ENCODE data around the gene SLC13A3.

SLC13A3 gene

DNA sequence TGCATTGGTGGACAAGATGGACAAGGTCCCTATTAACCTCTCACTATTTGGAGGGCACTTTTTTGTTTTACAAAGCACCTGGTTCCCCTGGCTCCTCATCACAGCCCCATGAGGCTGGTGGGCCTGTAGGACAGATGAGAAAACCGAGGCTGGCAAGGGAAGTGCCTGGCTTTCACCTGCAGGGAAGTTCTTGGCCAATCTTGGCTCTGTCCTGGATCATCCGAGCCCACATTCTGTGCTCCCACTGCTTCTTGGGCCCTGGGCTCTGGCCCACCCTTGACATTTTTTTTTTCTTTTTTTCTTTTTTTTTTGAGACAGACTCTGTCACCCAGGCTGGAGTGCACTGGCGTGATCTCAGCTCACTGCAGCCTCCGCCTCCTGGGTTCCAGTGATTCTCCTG is 14.7 kb downstream of the SLC13A3 start:
- no peak for DNase-seq (ENCODE audit: low read depth)

DNA sequence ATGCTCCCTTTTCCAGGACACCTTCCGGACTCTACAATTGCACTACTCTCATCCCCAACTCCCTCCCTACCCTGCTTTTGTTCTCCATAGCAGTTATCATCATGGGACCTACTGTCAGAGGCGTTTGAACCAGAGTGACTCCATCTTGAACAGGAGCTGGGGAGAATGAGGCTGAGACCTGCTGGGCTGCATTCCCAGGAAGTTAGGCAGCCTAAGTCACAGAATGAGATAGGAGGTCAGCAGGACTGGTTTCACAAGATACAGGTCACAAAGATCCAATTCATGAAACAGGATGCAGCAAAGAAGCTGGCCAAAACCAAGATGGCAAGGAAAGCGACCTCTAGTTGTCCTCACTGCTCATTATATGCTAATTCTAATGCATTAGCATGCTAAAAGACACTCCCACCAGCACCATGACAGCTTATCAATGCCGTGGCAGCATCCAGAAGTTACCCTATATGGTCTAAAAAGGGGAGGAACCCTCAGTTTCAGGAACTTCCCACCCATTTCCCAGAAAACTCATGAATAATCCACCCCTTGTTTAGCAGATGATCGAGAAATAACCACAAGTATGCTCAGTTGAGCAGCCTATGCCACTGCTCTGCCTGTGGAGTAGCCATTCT is 15.6 kb downstream of the SLC13A3 start:
- no peak for DNase-seq (ENCODE audit: low read depth)

DNA sequence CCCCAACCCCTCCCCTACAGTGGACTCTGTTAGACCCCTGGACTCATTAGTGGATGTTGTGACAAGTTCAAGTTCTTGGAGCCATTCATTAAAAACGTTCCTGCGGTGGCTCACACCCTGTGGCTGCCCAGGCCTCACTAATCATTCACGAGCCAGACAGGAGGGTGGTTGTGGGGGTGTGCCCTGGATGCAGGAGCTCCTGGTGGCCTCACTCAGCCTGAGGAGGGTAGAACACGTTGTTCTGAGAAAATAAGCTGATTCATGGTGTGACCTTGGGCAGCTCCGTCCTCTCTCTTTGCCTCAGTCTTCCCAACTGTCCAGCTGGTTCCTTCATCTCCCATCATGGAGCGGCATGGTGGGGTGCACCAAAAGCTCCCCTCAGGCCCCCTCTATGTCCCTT is 16.7 kb downstream of the SLC13A3 start:
- no peak for DNase-seq (ENCODE audit: low read depth)

DNA sequence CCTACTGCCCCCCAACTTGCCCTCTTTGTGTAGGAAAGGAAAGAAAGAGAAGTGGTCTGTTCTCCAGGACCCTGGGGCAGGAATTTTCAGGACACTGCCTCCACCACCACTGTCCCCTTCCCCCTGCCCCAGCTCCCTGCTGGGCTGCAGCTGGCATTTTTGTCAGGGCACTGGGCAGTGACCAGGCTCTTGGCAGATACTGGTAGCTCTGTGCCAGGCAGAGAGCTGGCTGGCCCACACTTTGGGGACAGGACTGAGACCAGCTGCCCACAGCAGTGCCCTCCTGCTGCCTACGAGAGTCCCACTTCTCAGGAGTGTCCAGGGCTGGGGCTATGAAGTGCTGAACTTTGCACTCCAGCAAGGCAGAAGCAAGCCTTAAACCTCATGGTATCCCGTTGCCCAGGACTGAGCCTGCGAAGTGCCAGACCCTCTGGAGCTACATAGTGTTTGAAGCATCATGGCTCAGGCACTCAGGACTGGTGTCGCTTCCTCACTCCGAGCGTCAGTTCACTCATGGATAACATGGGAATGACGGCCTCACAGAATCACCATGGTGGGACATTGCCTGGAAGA is 19.3 kb downstream of the SLC13A3 start:
- DNase-seq (ENCODE audit: low read depth), result no peak

DNA sequence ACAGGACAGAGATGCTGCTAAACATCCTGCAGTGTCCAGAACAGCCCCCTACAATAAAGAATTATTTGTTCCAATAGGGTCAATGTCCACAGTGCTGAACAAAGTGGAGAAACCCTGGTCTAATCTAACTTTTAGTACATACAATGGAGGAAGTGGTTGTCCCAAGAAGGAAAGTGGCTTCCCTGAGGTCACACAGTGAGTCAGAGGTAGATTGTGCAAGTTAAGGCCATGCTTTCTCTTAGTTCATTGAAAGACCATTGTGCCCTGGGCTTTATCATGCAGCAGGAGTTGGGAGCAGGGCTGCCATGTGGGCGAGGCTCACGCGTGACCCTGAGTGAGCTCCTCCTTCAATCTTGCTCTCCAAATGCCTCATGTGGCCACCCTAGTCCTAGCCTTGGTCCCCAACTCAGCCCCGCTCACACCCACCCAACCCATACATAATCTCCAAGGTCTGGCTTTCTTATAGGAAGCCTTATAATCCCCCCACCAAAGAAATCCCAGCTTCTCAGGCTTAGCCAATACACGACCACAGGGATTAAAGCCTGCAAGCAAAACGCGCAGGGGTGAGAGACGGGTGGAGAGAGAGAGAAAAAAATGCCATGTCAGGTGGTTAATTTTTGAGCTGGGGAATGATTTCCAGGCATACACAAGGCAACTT is 19.9 kb downstream of the SLC13A3 start:
- DNase-seq (ENCODE audit: low read depth), result no peak

DNA sequence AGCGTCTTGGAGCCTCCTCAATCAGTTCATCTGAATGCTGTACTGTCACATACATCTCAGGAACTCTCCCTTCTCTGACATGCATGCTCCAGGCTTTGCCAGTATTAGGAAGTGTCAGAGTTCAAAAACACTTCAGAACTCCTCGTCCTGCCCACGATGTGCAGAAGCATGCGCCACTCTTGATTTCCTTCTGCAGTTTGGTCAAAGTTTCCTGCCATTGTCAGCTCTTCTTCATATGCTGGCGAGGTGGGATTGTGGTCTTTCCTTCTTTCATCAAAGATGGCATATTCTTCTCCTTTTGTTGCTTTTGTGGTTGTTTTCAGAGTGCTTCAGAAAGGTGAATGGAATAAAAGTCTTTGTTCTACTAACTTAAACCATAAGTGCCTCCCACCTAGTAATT is 21.0 kb downstream of the SLC13A3 start:
- DNase-seq (ENCODE audit: low read depth), result no peak

DNA sequence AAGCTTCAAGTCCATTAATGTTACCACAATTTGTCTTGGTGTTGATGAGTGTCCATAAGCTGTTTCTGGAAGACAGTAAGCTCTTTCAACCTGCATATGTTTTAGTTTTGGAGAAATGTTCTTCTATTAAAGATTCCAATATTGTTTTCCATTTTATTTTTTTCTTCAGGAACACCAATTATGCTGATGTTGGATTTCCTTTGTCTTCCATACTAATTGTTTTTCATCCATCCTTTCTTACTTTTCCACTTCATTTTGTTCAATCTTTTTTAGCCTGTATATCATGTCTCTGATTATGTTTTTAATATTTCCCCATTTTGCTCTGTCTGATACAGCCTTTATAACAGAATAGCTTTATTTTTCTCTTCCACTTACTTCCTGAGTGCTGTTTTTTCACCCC is 21.9 kb downstream of the SLC13A3 start:
- DNase-seq (ENCODE audit: low read depth), result no peak

DNA sequence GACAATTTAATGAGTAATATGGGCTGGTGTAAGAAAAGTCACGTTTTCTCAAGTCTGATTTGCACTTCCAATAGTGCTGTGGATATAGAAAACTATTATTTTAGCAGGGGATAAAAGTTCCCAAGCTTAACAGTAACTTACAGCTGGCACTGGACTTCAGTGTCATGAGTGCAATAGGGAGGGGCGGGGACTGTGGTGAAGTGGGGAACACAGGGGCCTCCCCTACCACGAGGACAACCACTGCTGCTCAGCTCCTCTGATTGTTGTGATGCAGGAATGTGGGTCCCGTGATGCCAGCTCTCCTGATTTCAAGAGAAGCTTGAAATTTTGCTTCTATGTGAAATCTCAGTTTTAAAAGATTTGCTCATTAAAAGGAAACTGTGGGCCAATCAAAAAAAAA is 24.0 kb downstream of the SLC13A3 start:
- no peak for DNase-seq (ENCODE audit: low read depth)

DNA sequence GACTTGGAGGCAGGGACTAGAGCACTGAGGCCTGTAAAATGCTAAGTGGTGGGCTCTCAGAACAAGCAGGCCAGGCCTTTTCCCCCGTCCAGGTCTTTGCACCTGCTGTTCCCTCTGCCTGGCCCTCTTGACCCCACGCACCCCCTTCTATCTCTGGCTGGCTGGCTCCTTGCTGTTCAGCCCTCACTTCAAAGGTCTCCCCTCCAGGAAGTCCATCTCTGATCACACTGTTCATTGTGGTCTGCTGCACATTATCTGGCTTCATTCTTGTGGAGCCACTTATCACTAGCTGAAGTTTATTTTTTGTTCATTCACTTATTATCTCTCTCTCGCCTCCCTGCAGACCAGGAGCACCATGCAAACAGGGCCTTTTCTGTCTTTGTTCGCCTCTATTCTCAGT is 24.5 kb downstream of the SLC13A3 start:
- DNase-seq (ENCODE audit: low read depth), result no peak

DNA sequence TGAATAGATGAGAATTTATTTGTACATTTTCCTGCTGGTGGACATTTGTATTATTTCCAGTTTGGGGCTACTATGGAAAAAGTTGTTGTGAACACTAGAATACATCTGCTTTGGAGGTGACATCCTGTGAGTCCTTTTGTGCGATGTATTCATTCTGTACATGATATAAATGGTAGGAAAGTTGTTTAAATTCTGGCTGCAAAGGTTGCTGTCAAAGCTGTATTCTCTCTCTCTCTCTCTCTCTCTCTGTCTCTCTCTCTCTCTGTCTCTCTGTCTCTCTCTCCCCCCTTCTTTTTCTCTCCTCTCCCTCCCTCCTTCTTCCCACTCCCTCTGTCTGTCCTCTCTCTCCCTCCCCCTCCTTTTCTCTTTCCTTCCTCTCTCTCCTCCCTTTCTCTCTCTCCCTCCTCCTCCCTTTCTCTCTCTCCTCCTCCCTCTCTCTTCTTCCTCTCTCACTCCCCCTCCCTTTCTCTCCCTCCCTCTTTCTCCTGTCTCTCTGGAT is 25.3 kb downstream of the SLC13A3 start:
- DNase-seq (ENCODE audit: low read depth), result no peak

DNA sequence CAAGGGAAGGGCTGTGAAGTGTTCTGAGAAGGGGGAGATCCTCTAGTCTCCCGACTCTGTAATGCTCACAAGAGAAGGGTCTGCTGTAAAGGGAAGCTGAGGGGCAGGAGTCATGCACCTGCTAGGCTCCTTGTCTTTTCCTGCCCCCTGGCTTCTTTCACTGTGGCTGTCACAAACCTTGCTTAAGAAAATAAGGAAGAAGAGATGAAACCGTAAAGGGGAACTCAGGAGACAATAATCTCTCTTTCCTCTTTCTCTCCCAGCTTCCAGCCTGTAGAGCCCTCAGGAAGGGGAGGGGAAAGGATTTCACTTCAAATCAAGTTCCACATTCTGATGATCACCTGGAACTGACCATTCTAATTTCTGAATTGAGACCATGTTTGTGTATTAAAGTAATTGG is 26.3 kb downstream of the SLC13A3 start:
- no peak for DNase-seq (ENCODE audit: low read depth)

DNA sequence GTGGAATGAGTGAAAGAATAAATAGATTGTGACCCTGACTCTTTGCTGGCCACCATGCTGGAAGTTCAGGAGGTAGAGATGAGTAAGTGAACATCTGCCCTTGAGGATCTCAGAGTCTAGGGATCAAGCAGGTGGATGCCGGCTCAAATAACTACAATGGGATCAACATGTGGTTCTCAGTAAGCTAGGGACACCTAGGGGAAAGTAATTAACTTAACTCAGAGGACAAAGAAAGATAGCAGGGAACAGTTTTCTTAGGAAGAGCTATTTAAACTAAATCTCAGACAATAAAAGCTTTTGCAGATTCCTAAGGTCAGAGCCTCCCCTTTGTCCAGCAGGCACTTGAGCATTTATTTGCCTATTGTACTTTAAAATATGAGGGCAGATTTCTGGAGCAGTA is 29.1 kb downstream of the SLC13A3 start:
- no peak for DNase-seq (ENCODE audit: low read depth)

DNA sequence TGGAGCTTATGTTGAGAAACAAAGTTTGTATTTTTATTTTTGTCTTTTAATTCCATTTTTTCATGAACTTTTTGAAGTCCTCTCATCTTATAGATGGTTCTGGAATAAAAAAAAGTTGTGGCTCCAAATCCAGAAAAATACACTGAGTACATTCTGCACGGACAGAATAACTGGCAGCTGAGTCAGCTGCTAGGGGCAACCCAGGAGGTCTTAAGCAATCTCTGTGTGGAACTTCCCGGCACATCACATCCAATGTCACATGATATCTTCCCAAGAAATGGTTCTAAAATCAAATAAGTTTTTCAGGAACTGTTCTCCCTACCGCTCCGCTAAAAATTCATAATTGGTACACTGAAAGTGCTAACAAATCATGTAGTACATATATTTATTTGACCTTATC is 29.8 kb downstream of the SLC13A3 start:
- DNase-seq (ENCODE audit: low read depth), result no peak

DNA sequence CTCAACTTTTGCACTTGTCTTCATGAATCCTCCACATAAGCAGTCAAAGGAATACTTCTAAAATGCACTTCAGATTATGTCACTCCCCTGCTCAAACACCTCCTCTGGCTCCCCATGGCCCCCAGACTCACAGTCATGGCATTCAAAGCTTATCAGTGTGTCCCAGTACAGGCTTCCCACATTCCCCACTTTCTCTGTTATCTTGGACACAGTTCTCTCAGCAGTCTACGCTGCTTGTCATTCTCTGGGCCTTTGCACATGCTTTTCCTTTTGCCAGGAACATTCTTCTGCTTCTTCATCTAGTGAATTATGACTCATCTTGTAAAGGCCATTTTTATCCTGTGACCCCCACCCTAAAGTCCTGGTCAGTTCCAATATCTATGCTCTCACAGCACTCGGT is 31.8 kb downstream of the SLC13A3 start:
- no peak for DNase-seq (ENCODE audit: low read depth)

DNA sequence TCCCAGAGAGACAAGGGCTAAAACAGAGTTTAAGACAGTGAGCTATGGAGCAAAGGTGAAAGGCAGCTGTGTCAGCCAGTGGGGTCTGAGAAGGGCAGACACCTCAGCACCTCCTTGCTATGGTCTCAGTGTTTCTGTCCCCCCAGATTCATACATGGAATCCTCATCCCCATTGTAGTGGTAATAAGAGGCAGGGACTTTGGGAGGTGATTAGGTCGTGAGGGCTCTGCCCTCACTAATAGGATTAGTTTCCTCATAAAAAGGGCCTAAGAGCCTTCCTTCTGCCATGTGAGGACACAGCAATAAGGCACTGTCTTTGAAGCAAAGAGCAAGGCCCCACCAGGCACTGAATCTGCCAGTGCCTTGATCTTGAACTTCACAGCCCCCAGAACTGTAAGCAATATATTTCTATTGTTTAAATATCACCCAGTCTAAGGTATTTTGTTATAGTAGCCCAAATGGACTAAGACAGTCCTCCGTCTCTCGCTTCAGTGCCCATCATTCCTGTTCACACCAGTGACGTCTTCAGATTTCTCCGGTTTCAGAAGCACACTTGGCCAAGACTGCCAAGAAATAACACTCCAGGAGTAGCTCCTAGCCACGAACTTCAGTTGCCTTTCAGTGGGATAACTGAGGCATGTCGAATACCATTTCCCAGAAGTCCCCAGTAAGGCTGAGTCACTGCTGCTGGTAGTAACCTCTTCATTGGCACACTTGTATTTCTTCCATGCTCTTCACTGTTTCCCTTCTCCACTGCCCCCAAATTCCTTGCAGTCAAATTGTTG is 32.8 kb downstream of the SLC13A3 start:
- DNase-seq (ENCODE audit: low read depth), result no peak

DNA sequence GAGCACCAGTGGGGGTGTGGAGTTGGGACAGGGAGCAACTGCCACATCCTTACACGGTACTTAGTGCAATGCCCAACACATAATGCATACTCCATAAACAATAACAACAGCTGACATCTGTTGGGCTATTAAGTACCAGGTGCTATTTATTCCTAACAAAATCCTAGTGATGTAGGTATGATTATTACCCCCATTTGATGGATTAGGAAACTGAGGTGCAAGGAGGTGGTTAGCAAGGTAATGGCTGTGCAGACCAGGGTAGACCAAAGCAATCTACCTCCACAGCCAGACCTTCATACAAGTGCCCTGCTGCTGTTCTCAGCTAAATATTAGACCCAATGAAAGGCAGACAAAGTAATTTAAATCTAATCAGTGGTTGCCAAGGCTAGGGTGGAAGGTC is 36.8 kb downstream of the SLC13A3 start:
- no peak for DNase-seq (ENCODE audit: low read depth)

DNA sequence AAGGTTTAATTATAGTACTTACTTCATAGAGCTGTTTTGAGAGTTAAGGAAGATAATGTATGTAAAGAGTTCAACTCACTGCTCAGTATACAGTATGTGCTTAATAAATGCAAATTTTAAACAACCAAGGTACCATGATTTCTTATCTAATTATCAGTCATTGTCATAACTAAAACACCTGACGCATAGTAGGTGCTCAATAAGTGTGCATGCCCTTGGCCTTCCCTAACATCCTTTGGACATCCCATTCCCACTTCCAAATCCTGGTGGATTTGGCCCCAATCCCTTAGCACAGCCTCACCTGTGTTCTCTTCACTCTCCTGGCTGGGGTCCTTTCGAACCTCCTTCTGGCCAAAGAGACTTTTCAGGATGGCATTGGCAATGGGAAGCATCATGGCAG is 41.1 kb downstream of the SLC13A3 start:
- DNase-seq (ENCODE audit: low read depth), result no peak

DNA sequence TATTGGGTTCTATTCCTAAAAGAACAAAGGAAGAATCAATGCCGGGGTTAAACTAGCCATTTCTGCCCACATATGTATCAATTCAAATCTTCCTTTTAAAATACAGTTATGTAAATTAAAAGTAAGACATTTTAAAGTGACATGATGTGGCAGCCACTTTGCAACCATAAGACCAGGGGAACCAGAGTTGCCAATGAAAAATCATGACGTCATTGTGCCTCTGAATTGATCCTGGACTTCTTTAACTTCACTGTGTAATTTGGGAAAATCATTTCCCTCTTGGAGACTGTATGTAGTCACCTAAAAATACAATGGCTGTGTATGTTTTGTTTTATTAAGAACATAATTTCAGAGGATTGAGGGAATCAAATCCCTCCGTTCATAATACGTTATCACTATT is 42.2 kb downstream of the SLC13A3 start:
- DNase-seq (ENCODE audit: low read depth), result no peak

DNA sequence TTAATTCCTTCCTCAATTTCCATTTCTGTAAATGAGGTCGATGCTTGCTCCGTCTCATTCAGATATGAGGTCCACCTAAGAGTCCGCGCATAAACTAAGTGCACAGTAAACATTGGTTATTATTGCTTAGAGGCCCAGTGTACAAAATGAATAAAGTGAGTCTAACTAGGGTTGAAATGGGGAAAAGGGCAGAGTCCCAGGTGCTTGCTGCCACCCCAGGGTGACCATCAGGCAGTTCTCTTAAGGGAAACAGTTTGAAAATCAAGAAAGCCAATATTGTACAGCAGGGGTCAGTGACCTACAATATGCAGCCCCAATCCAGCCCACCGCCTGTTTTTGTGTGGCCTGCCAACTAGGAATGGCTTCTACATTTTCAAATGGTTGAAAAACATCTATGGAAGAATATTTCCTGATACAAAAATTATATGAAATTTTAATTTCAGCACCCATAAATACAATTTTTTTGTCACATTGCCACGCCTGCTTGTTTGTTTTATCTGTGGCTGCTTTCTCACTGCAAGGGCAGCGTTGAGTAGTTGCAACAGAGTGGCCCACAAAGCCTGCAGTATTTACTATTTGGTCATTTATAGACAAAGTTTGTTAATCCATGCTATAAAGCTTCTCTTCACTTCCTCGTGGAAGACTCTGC is 43.3 kb downstream of the SLC13A3 start:
- DNase-seq (ENCODE audit: low read depth), result no peak

DNA sequence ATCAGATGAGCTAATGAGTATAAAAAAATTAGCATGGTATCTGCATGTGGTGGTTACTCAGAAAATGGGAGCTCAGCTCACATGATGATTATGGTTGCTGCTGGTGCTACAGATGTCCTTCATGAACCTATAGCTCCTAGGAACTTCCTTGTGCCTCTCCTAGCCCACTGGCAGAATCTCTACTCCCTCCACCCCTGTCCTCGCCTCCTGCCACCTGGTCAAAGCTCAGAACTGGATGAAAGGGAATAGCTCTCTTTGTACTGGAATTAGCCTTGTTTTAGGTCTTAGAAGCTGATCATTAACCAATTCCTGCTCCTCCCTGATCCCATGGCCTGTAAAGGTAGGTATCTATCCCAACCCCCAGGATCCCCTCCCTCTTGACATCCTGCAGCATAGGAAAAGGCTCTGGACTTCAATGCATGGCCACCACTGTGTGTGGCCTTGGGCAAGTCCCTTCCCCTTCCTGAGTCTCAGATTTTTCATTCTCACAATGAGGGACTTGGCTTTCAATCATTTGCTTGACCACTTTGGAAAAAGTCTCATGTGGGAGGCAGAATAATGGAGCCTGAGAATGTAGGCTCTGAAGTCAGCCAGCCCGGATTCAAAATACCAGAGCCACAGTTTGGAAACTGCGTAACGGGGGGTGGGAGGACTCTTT is 43.9 kb downstream of the SLC13A3 start:
- no peak for DNase-seq (ENCODE audit: low read depth)

DNA sequence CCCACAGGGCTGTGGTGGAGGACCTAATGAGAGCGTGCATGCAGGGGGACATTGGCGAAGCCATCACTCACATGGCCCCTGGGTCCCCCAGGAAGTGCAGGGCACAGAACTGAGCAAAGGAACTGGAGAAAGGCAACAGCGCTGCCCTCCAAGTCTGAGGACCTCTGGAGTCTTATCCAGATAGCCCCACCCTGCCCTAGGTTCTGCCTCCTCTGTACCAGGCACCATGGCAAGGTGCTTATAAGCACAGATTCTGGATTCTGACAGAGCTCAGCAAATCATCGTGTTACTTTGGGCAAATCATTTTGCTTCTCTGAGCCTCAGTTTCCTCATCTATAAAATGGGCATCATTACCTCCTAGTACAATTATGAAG is 44.5 kb downstream of the SLC13A3 start:
- DNase-seq (ENCODE audit: low read depth), result no peak

Measured in activated T-helper 1 cell treated with Interleukin-2 at 50 U/mL for 16 hours (primary cell).